GM21717 (cell line): ENCODE data around the gene RNF115.
"Not testable (repeated sequence)": the region's sequence is repeated elsewhere in the genome, so short reads cannot be mapped to it uniquely, and the experiment has no call there.

ENCODE experiments used
- ATAC-seq: cut with Tn5 transposase; IDR thresholded peaks from one replicate; pipeline ENCODE4 v1.9.1; 2021; ENCODE audit warnings: mild to moderate bottlenecking, moderate library complexity; ENCODE audit not compliant: unreplicated experiment

The RNF115 gene

DNA sequence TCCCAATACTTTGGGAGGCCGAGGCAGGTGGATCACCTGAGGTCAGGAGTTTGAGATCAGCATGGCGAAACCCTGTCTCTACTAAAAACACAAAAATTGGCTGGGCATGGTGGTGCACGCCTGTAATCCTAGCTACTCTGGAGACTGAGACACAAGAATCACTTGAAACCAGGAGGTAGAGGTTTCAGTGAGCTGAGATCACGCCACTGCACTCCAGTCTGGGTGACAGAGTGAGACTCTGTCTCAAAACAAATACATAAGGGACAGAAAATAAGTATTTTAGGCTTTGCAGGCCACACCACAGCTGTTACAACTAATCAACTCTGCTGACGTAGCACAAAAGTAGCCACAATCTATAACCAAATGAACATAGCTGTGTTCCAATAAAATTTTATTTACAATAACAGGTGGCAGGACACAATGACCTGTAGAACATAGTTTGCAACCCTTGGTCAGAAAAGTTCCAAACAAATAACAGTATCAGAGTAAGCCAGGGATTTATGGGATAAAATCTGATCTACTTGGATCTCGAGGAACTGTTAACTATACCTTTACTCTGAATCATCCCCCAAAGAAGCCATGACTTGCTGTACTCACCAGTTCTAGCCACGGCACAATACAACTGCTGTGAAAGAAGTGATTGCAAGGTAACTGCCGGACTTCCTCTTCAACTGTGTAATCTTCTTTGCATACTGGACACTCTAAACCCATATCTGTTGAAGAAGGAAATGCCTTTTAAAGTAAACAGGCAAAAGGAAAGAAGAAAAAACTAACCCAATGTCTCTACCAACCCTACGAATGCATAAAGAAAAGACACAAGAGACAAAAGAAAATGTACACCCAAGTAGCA is 76.3 kb downstream of the RNF115 start:
- ATAC-seq = no peak

DNA sequence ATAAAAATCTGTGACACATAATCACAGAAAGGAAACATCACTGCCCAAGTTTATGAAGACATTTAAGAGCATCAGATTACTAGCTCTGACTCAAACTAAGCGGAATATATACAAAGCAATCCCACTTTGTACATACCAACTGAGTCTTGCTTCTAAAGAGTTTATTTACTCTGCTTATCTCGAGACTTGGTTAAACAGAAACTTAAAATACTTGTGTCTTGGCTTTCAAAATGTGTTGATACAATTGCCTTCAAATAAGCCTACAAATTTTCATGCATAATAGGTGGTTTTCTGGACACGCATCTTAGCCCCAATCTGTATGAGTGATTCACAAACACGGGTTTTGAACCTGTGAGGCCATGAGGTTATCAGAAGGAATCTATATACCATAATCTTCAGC is 83.6 kb downstream of the RNF115 start:
- ATAC-seq = no peak

GRCh38 chr1:145736191-145736590 is 87.7 kb downstream of the RNF115 start:
- ATAC-seq = no peak

- no peak for ATAC-seq
These were observed 93.0 kb downstream of the RNF115 start for GRCh38 chr1:145730900-145731299.

DNA sequence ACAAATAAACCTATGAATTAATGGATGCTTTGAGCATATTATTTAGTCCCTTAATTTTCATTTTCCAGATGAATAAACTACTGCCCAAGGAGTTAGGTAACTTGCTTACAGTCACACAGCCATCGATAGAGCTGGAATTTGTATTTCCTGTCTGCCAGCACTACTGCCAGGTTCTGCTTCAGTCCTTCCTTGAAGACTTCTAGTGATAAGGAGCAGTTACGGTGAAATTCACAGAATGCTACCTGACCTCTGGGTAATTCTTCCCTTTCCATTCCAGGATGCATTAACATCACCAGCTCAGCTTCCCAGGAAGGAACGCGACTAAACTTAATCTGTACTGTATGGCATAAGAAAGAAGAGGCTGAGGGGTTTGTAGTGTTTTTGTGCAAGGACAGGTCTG is 93.4 kb downstream of the RNF115 start:
- no peak for ATAC-seq

DNA sequence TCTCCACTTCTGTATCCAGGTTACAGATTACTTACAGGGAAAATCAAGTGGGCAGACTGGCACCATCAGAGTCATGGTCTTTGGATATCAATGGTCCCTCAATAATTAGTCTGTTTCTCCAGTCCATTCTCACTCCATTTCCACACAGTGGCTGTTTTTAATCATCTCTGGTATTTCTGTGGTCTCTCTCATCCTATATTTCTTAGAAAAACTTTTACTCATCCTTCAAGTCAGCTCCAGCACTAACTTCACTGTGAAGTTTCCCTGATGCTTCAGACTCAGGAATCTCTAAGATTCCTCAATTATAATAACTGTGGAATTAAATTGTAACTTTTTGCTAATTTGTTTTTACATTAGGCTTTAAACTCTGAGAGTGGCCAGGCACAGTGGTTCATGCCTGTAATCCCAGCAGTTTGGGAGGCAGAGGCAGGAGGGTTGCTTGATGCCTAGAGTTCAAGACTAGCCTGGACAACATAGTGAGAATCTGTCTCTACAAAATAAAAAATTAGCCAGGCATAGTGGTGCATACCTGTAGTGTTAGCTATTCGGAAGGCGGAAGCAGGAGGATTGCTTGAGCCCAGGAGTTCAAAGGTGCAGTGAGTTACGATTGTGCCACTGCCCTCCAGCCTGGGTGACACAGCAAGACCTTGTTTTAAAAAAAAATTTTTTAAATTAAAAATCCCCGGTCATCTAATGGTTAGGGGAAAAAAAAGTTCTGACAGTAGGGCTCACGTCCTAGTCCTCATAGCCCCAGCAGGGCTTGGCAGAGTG is 94.0 kb downstream of the RNF115 start:
- ATAC-seq = no peak

DNA sequence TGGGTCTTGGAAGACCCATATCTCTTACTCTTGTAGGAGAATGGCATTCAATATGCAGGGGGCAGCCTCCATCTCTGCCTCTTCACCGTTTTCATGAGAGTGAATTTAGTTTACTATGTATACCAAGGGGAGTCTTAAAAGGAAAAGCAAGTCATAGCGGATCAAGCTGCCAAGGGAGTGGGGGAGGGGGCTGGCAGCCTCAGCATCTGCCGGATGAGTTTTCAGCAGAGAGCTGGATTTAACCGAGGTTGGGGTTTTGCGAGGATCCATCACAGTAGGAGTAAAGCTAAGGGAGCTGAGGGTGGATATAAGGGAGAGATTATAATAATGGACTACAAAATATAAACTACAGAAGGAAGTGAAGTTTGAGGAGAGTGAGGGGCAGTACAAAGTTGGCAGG is 94.7 kb downstream of the RNF115 start:
- ATAC-seq = no peak

DNA sequence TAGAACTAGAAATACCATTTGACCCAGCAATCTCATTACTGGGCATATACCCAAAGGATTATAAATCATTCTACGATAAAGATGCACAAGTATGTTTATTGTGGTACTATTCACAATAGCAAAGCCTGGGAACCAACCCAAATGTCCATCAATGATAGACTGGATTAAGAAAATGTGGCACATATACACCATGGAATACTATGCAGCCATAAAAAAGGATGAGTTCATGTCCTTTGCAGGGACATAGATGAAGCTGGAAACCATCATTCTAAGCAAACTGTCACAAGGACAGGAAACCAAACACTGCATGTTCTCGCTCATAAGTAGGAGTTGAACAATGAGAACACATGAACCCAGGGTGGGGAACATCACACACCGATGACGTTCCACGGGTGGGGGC is 97.7 kb downstream of the RNF115 start:
- not testable (repeated sequence) for ATAC-seq

DNA sequence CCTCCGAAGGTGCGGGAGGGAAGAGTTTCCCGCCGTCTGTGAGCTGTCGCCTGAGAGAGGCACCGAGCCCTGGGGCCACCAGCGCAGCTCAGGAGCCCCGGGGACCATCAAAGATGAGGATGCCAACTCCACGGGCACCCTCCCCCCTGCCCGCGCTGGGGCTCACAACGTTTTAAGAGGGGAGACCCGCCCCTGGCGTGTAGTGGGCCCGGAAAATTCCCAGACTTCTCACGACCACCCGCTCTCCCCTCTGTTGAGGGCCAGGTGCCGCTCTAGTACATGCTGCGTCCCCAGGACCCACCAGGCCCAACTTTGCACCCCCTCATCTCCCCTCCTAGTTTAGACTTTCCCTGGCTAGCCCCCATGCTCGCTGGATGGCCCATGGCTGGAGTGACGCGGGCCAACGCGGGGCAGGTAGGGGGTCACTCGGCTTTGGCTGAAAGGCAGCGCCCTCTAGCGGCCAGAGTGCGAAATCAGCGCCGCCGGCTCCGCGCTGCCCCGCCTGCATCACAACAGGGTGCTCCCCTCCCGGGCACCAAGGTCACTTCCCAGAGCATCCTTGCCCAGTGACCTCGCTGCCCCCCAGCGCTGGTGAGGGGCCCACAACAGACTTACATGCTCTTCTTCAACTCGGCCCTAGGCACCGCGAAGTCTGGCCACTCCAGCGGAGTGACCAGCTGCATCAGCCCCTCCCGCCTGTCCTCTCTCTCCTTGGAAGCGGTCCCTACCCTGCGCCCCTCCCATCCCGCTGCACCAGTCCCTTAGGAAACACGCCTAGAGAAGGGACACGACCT is 102.8 kb downstream of the RNF115 start:
- ATAC-seq = no peak

DNA sequence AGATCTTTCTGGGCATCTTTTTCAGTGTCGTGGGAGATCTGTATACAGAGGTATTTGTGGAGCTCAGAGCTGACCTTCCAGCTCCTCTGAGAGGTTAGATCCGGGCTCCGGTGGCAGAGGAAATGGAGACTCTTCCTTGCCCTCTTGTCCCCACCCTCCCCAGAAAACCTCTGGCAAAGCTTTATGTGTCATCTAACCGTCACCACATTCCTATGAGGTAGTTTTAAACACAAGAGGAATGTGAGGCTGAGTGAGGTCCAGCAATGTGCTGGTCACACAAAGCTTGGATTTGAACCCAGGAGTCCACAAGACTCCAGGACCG is 103.4 kb downstream of the RNF115 start:
- no peak for ATAC-seq

GRCh38 chr1:145719230-145720079 is 104.4 kb downstream of the RNF115 start, which contains the start of gene CD160:
Gene CD160 (plus strand): TSS chr1:145719499. CDS start chr1:145728328, 8,829 bp downstream.
- ATAC-seq = no peak

GRCh38 chr1:145718465-145718864 is 105.4 kb downstream of the RNF115 start:
- ATAC-seq = not testable (repeated sequence)

- no peak for ATAC-seq
These were observed 106.1 kb downstream of the RNF115 start for GRCh38 chr1:145717833-145718232.

- no peak for ATAC-seq
These were observed 107.1 kb downstream of the RNF115 start for GRCh38 chr1:145716641-145717345.

DNA sequence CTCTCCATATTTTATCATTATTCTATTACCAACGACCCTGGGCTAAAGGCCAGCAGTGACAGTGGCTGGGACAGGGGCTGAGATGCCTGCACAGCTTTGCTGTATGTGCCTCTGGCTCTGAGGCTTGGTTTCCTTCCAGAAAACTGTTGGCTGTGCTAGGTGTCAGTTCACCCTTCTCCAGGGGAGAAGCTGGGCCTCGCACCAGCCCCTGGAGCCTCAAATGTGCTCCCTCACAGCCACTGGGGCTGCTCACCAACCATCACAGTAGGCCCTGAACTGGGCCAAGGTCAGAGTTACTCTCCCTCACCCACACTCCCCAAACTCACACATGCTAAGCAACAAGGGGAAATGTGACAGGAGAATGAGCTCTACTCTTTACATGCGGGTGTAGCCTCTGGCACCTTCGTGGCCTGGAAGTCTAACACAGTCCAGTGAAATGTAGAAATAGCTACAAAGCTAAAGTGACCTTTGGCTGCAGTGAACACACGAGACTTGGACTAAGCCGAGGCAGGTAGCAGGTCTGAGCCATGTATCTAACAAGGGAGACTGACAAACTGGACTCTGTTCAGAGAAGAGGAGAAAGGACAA is 109.3 kb downstream of the RNF115 start:
- no peak for ATAC-seq

DNA sequence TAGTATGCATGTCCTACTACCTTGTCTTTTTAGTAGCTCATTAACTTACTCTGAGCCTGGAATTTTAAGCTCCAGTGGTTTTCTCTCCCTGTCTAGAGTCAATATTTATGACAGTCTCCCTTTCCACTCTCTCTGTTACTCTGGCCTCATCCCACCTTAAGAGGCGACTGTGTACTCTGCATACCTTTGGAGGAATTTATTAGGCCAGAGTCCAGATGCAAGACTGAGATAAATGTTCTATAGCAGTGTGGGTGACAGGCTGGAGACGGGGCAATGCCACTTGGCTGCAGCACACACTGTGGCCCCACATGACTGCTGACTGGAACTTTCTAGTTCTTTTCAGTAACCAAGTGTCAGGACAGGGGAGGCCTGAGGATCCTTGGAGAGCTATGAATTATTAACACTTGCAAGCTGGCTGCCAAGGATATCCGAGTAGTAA is 112.7 kb downstream of the RNF115 start:
- ATAC-seq = no peak

DNA sequence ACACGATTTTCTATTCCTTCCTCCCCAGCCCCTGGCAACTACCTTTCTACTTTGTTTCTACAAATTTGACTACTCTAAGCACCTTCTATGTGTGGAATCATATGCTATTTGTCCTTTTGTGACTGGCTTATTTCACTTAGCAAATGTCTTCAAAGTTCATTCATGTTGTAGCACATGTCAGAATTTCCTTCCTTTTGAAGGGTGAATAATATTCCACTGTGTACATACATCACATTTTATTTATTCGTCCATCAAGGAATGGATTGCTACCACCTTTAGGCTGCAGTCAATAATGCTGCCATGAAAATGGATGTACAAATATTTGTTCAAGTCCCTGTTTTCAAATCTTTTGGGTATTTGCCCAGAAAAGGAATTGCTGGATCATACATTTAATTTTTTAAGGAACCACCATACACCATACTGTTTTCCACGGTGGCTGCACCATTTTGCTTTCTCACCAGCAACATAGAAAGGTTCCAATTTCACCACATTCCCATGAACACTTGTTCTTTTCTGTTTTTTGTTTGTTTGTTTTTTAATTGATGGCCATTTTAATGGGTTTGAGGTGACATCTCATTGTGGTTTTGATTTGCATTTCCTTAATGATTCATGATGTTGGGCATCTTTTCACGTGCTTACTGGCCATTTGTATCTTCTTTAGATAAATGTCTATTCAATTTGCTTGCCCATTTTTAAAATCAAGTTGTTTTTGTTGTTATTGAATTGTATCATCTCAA is 113.4 kb downstream of the RNF115 start:
- ATAC-seq = no peak

DNA sequence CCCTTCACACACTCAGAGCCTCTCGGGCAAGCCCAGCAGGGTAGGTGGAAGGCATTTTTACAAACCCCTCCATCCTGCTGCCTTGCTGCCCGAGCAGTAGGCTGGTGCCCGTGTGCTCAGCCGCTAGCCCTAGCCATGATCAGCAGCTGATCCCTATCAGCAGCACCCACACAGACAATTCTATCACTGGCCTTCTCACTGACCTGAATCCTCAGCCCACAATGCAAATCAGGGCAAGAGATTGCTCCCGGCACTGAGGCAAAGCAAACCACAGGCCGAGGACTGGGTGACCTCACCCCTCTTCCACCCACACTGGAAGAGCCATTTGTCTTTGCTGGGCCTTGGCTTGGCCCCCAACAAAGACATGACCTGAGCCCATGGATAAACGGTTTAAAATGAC is 115.8 kb downstream of the RNF115 start:
- ATAC-seq = no peak
